Adrenal gland (tissue), 5 donors: ENCODE measurements around the gene NHEJ1.

Experiments used
- CTCF ChIP-seq, 6 experiments: fragments of 450-650 bp in 4 of 6; fragments of 200-600 bp in 2 of 6; sonication (generic) in 1 of 6; IDR thresholded peaks; 1 replicate in 5 of 6; 2 replicates in 1 of 6; pipeline versions ENCODE4 v1.5.1 to v1.8.0; 2016 to 2021; ENCODE audit warnings: antibody characterized with exemption in 6 of 6, mild to moderate bottlenecking in 2 of 6, moderate library complexity in 1 of 6
- POLR2A ChIP-seq, 2 donors: fragments of 450-650 bp; IDR thresholded peaks; one replicate each; pipeline ENCODE4 v1.6.1; 2017; ENCODE audit warnings: antibody characterized with exemption in 2 of 2, mild to moderate bottlenecking in 2 of 2, moderate library complexity in 1 of 2
- donor health status: DM: no; HTN: no; CAD: no.

GRCh38 chr2:219120082-219120481, 40.5 kb downstream of the NHEJ1 start:
- TF ChIP-seq CTCF (IDR thresholded peaks at IDR 0.05) (no peak), POLR2A (IDR thresholded peaks at IDR 0.05) (no peak)
